K562 (cell line): ENCODE measurements around the gene TMEM164. TPM values are rescaled to one million over a fixed set of nuclear protein-coding genes. Genes with fewer than 3 reads are reported as not detected.

Source experiments
- ARID1B ChIP-seq: fragments of 450-650 bp; IDR thresholded peaks from 2 replicates; pipeline ENCODE4 v1.6.1; 2016; ENCODE audit warnings: antibody characterized with exemption, mild to moderate bottlenecking, inconsistent platforms
- CC2D1A ChIP-seq: fragments of 450-650 bp; IDR thresholded peaks from 2 replicates; pipeline ENCODE4 v1.6.1; 2017; ENCODE audit warnings: mild to moderate bottlenecking
- CHD1 ChIP-seq: fragments of 200-600 bp; sonication (generic); IDR thresholded peaks from one replicate; pipeline ENCODE4 v1.6.1; 2012; ENCODE audit warnings: mild to moderate bottlenecking, moderate library complexity, low read length, inconsistent platforms
- CTCF ChIP-seq, 3 experiments: IDR thresholded peaks in 2 of 3; conservative IDR thresholded peaks in 1 of 3; 2 replicates each; pipeline ENCODE4 v1.5.1; 2011 to 2012; ENCODE audit warnings: low read length in 3 of 3, mild to moderate bottlenecking in 3 of 3, control low read depth in 2 of 3, improper control_type of control experiment in 1 of 3, inconsistent platforms in 1 of 3, low read depth in 1 of 3, mixed read lengths in 1 of 3, moderate library complexity in 1 of 3; ENCODE audit not compliant: insufficient read depth in 2 of 3
- CXXC5 ChIP-seq: fragments of 250-450 bp; sonication (Bioruptor Pico); IDR thresholded peaks from 2 replicates; pipeline ENCODE4 v1.8.0; 2022; ENCODE audit warnings: inconsistent platforms, mild to moderate bottlenecking, moderate library complexity
- DPF2 ChIP-seq: fragments of 450-650 bp; IDR thresholded peaks from 2 replicates; pipeline ENCODE4 v1.6.1; 2016
- EGR1 ChIP-seq: fragments of 450-650 bp; conservative IDR thresholded peaks from 2 replicates; pipeline ENCODE4 v1.6.1; 2017; ENCODE audit warnings: mild to moderate bottlenecking
- EHMT2 ChIP-seq: fragments of 450-650 bp; IDR thresholded peaks from 2 replicates; pipeline ENCODE4 v1.6.1; 2018; ENCODE audit warnings: antibody characterized with exemption
- GABPA ChIP-seq: fragments of 200-800 bp; sonication (Bioruptor generic); conservative IDR thresholded peaks from 2 replicates; pipeline ENCODE4 v1.6.1; 2016; ENCODE audit warnings: low read depth, missing genetic modification characterization, missing compliant biosample characterization
- GATA2 ChIP-seq: sonication (generic); formaldehyde crosslinking; IDR thresholded peaks from 2 replicates; pipeline ENCODE4 v1.4.0; 2020; ENCODE audit warnings: mild to moderate bottlenecking, missing genetic modification reagents
- JUND ChIP-seq, 2 experiments: IDR thresholded peaks; 2 replicates in 1 of 2; 3 replicates in 1 of 2; pipeline ENCODE4 v1.6.1; 2011; ENCODE audit warnings: borderline replicate concordance in 2 of 2, low read depth in 2 of 2, low read length in 2 of 2, improper control_type of control experiment in 1 of 2, missing biosample characterization in 1 of 2, missing genetic modification characterization in 1 of 2, missing genetic modification reagents in 1 of 2
- KDM1A ChIP-seq, 2 experiments: fragments of 450-650 bp; IDR thresholded peaks; 2 replicates each; pipeline ENCODE4 v1.6.1; 2016; ENCODE audit warnings: mild to moderate bottlenecking in 2 of 2
- MAZ ChIP-seq, 2 experiments: fragments of 450-650 bp in 1 of 2; sonication (generic) in 1 of 2; formaldehyde crosslinking; IDR thresholded peaks in 1 of 2; conservative IDR thresholded peaks in 1 of 2; 2 replicates each; pipeline versions ENCODE4 v1.4.0 to v1.5.0; 2020; ENCODE audit warnings: mild to moderate bottlenecking in 1 of 2, missing genetic modification reagents in 1 of 2
- MBD2 ChIP-seq: sonication (generic); IDR thresholded peaks from 2 replicates; pipeline ENCODE4 v1.6.1; 2016; ENCODE audit warnings: low read depth, borderline replicate concordance
- MCM3 ChIP-seq: fragments of 450-650 bp; IDR thresholded peaks from 2 replicates; pipeline ENCODE4 v1.6.1; 2016
- MCM5 ChIP-seq: fragments of 450-650 bp; IDR thresholded peaks from 2 replicates; pipeline ENCODE4 v1.6.1; 2016; ENCODE audit warnings: low read depth
- MTA1 ChIP-seq: fragments of 450-650 bp; IDR thresholded peaks from 2 replicates; pipeline ENCODE4 v1.6.1; 2017; ENCODE audit warnings: borderline replicate concordance
- MXI1 ChIP-seq: IDR thresholded peaks from 2 replicates; pipeline ENCODE4 v1.6.1; 2011; ENCODE audit warnings: low read depth, mild to moderate bottlenecking, improper control_type of control experiment, low read length
- MYNN ChIP-seq, 2 experiments: sonication (generic); formaldehyde crosslinking in 1 of 2; IDR thresholded peaks; 2 replicates each; pipeline versions ENCODE4 v1.5.0 to v1.6.1; 2016 to 2020; ENCODE audit warnings: antibody characterized with exemption in 1 of 2, missing genetic modification reagents in 1 of 2
- NRF1 ChIP-seq, 2 experiments: fragments of 450-650 bp; IDR thresholded peaks in 1 of 2; conservative IDR thresholded peaks in 1 of 2; 2 replicates each; pipeline ENCODE4 v1.6.1; 2014; ENCODE audit warnings: mild to moderate bottlenecking in 2 of 2
- RFX1 ChIP-seq: fragments of 450-650 bp; IDR thresholded peaks from 2 replicates; pipeline ENCODE4 v1.6.1; 2016; ENCODE audit warnings: mild to moderate bottlenecking, moderate library complexity
- TEAD2 ChIP-seq: fragments of 450-650 bp; IDR thresholded peaks from 2 replicates; pipeline ENCODE4 v1.6.1; 2016; ENCODE audit warnings: missing genetic modification characterization, control low read depth, missing compliant biosample characterization
- TRIM24 ChIP-seq, 2 experiments: fragments of 450-650 bp; IDR thresholded peaks; 2 replicates each; pipeline ENCODE4 v1.6.1; 2016
- YBX1 ChIP-seq: fragments of 450-650 bp; IDR thresholded peaks from 2 replicates; pipeline ENCODE4 v1.7.1; 2016; ENCODE audit warnings: mild to moderate bottlenecking
- YY1 ChIP-seq, 3 experiments: IDR thresholded peaks; 2 replicates each; pipeline ENCODE4 v1.6.1; 2011; ENCODE audit warnings: low read length in 2 of 3, mild to moderate bottlenecking in 2 of 3, moderate library complexity in 2 of 3, borderline replicate concordance in 1 of 3, control low read depth in 1 of 3, low read depth in 1 of 3; ENCODE audit not compliant: insufficient read depth in 3 of 3, insufficient replicate concordance in 2 of 3, control insufficient read depth in 1 of 3, insufficient read length in 1 of 3; ENCODE audit errors: extremely low read depth in 1 of 3
- ZBED1 ChIP-seq: IDR thresholded peaks from 2 replicates; pipeline ENCODE4 v1.6.1; 2014
- ZNF589 ChIP-seq: fragments of 200-800 bp; sonication (Bioruptor generic); IDR thresholded peaks from 2 replicates; pipeline ENCODE4 v1.6.1; 2016; ENCODE audit warnings: low read depth, missing genetic modification characterization, missing compliant biosample characterization
- ZNF75A ChIP-seq: fragments of 450-650 bp; formaldehyde crosslinking; IDR thresholded peaks from 2 replicates; pipeline ENCODE4 v1.4.0; 2020; ENCODE audit warnings: mild to moderate bottlenecking
- ZNF766 ChIP-seq: fragments of 200-800 bp; sonication (Bioruptor generic); conservative IDR thresholded peaks from 2 replicates; pipeline ENCODE4 v1.6.1; 2016; ENCODE audit warnings: missing genetic modification characterization, missing compliant biosample characterization
- polyA plus RNA-seq, 8 experiments: library from polyadenylated mRNA; depleted of rRNA in 4 of 8; stranded (reverse) in 5 of 8; unstranded in 3 of 8; fragments of >200 nt; fragmentation: Nextera tagmentation in 2 of 8; fragmentation: Illumina TruSeq in 1 of 8; extraction: Ambion mirVana in 2 of 8; extraction: Trizol in 1 of 8; gene quantifications; 2 replicates each; pipeline versions ENCODE4 v1.2.1 to v1.2.3, GENCODE V29; 2011 to 2014; ENCODE audit warnings: inconsistent platforms in 1 of 8, missing spikeins in 1 of 8
- total RNA-seq, 7 experiments: library from RNA; depleted of rRNA in 6 of 7; stranded (reverse); fragments of >200 nt in 6 of 7; fragmentation: Illumina TruSeq in 2 of 7; extraction: Trizol in 2 of 7; gene quantifications; 2 replicates each; pipeline versions ENCODE4 v1.2.1 to v1.2.3, GENCODE V29; 2011 to 2021; ENCODE audit warnings: low replicate concordance in 1 of 7

TMEM164 gene
- total and polyA plus RNA-seq, 9 of the 15 experiments (the other 6 are each of a cell fraction or from before 2014, with no cell fraction given), result 2.4 to 57.3 (median 23.1) TPM

GRCh38 chrX:109959356-109959871 lies 43.5 kb upstream of the TMEM164 start (continued):
- TF ChIP-seq YY1 (IDR thresholded peaks at IDR 0.05; ENCODE audit: borderline replicate concordance in 1 of 3, control insufficient read depth in 1 of 3, extremely low read depth in 1 of 3, insufficient read depth in 3 of 3, insufficient read length in 1 of 3, insufficient replicate concordance in 2 of 3, low read depth in 1 of 3, low read length in 2 of 3) (no peak), JUND (IDR thresholded peaks at IDR 0.05; ENCODE audit: borderline replicate concordance, low read depth, low read length) (peak; percentile 52), JUND (tag; IDR thresholded peaks at IDR 0.05; ENCODE audit: borderline replicate concordance, low read depth, low read length) (peak; percentile 60; the same call in 1 of the 3 replicates), MXI1 (peak; percentile 28; the same call in 1 of the 2 replicates), ZNF589 (no peak), GATA2 (CRISPR knock-in tag) (peak; percentile 94), MCM3 (no peak), NRF1 (conservative IDR thresholded peaks at IDR 0.05 in 1 of 2, IDR thresholded peaks at IDR 0.05 in 1 of 2) (0 out of 4 replicates have a peak, but pooled peaks of 1 of the 2 experiments have one; percentile 7), RFX1 (peak; percentile 19; the same call in 1 of the 2 replicates), ZNF75A (CRISPR knock-in tag) (no peak), CHD1 (no peak), ZNF766 (CRISPR knock-in tag) (peak; percentile 81), CC2D1A (peak; percentile 81), MYNN (IDR thresholded peaks at IDR 0.05) (peak; percentile 70), MYNN (CRISPR knock-in tag; IDR thresholded peaks at IDR 0.05) (no peak), MAZ (CRISPR knock-in tag; conservative IDR thresholded peaks at IDR 0.05 in 1 of 2, IDR thresholded peaks at IDR 0.05 in 1 of 2) (peak in 1 of 2 experiments; percentile 37; a peak in 1 of 4 replicates), DPF2 (peak; percentile 89), TRIM24 (IDR thresholded peaks at IDR 0.05) (peak; percentile 62 to 74), CXXC5 (CRISPR knock-in tag) (peak; percentile 47), MTA1 (0 out of 2 replicates have a peak, but pooled peaks have one; percentile 31), YBX1 (no peak), KDM1A (IDR thresholded peaks at IDR 0.05) (peak; percentile 42 to 65; a peak in 2 of 4 replicates), ARID1B (peak; percentile 95), TEAD2 (tag) (no peak), GABPA (tag) (no peak), MCM5 (no peak), CTCF (IDR thresholded peaks at IDR 0.05 in 2 of 3, conservative IDR thresholded peaks at IDR 0.05 in 1 of 3; ENCODE audit: insufficient read depth in 2 of 3, low read depth in 1 of 3, low read length in 3 of 3) (no peak), MBD2 (peak; percentile 59; the same call in 1 of the 2 replicates), EGR1 (no peak), ZBED1 (0 out of 2 replicates have a peak, but pooled peaks have one; percentile 51), EHMT2 (peak; percentile 42; the same call in 1 of the 2 replicates)
